ENCODE data around the gene TATDN2.
A peak's percentile ranks its signal among the peaks of the same experiment; 100 is the strongest.

TATDN2 gene

GRCh38 chr3:10308678-10309077 lies 60.4 kb downstream of the TATDN2 start:
- H3K4me3 ChIP-seq (ENCODE audit: insufficient read depth in 1 of 2, low read depth in 1 of 2, low read length in 2 of 2): no peak overlapping the region
- H3K23ac ChIP-seq (ENCODE audit: low read length in 2 of 2): no peak overlapping the region
- H4K8ac ChIP-seq (ENCODE audit: low read length): no peak overlapping the region
- no peak overlapping the region for H3K14ac ChIP-seq (ENCODE audit: low read length in 2 of 2)
- H2BK12ac ChIP-seq (ENCODE audit: low read length in 2 of 2): no peak overlapping the region
- H3K9ac ChIP-seq (ENCODE audit: low read length): no peak overlapping the region
- H3K4me2 ChIP-seq (ENCODE audit: low read length, poor library complexity, severe bottlenecking): no peak overlapping the region
- H2BK5ac ChIP-seq (ENCODE audit: low read depth, low read length, poor library complexity, severe bottlenecking): no peak overlapping the region
- no peak overlapping the region for H2BK15ac ChIP-seq (ENCODE audit: low read depth, poor library complexity, severe bottlenecking)
- no peak for DNase-seq
- H3K4me1 ChIP-seq (ENCODE audit: control insufficient read depth, insufficient read depth, low read depth, low read length): peaks cover 3% of the 10 kb centered on the region
- no peak overlapping the region for H3K27ac ChIP-seq (ENCODE audit: low read length, poor library complexity, severe bottlenecking)
- H3K9me3 ChIP-seq (ENCODE audit: control insufficient read depth, low read length): no peaks in the 10 kb centered on the region
- H2BK120ac ChIP-seq (ENCODE audit: low read depth, low read length): no peak overlapping the region
- no peak overlapping the region for H3K4ac ChIP-seq (ENCODE audit: low read depth in 1 of 2, low read length in 2 of 2)
- H2AK5ac ChIP-seq (ENCODE audit: low read length, severe bottlenecking): no peak overlapping the region
- H3K27me3 ChIP-seq (ENCODE audit: control insufficient read depth in 1 of 2, insufficient read depth in 1 of 2, low read length in 2 of 2): no peaks in the 10 kb centered on the region
- WGBS: over 99% methylated on average over 7 of the region's 7 CpGs
- H3K36me3 ChIP-seq (ENCODE audit: control insufficient read depth in 1 of 2, insufficient read depth in 2 of 2, low read depth in 1 of 2, low read length in 2 of 2): peaks cover 70 to 98% of the 10 kb centered on the region in 2 experiments
- no peak overlapping the region for H3K18ac ChIP-seq (ENCODE audit: low read depth in 1 of 2, low read length in 2 of 2)
- no peak overlapping the region for H2AFZ ChIP-seq (ENCODE audit: low read depth, low read length)
- H4K91ac ChIP-seq (ENCODE audit: low read length): no peak overlapping the region
- H3K79me1 ChIP-seq (replicated peaks; ENCODE audit: low read length, poor library complexity, severe bottlenecking): peaks cover 32% of the 10 kb centered on the region

- H3K4me1 ChIP-seq (ENCODE audit: control insufficient read depth, insufficient read depth, low read depth, low read length): peaks cover 3% of the 10 kb centered on the region
- H3K4me2 ChIP-seq (ENCODE audit: low read length, poor library complexity, severe bottlenecking): no peak overlapping the region
- WGBS: 70% methylated on average over 4 of the region's 4 CpGs
- peaks cover 27% of the 10 kb centered on the region for H3K79me1 ChIP-seq (replicated peaks; ENCODE audit: low read length, poor library complexity, severe bottlenecking)
- H3K4ac ChIP-seq (ENCODE audit: low read depth in 1 of 2, low read length in 2 of 2): no peak overlapping the region
- no peaks in the 10 kb centered on the region for H3K27me3 ChIP-seq (ENCODE audit: control insufficient read depth in 1 of 2, insufficient read depth in 1 of 2, low read length in 2 of 2)
- no peak overlapping the region for H2BK5ac ChIP-seq (ENCODE audit: low read depth, low read length, poor library complexity, severe bottlenecking)
- H2BK15ac ChIP-seq (ENCODE audit: low read depth, poor library complexity, severe bottlenecking): no peak overlapping the region
- no peak overlapping the region for H3K23ac ChIP-seq (ENCODE audit: low read length in 2 of 2)
- H2BK120ac ChIP-seq (ENCODE audit: low read depth, low read length): no peak overlapping the region
- DNase-seq: no peak
- peaks cover 68 to 98% of the 10 kb centered on the region in 2 experiments for H3K36me3 ChIP-seq (ENCODE audit: control insufficient read depth in 1 of 2, insufficient read depth in 2 of 2, low read depth in 1 of 2, low read length in 2 of 2)
- no peak overlapping the region for H2BK12ac ChIP-seq (ENCODE audit: low read length in 2 of 2)
- no peak overlapping the region for H2AFZ ChIP-seq (ENCODE audit: low read depth, low read length)
- H2AK5ac ChIP-seq (ENCODE audit: low read length, severe bottlenecking): no peak overlapping the region
- no peak overlapping the region for H3K9ac ChIP-seq (ENCODE audit: low read length)
- no peak overlapping the region for H3K18ac ChIP-seq (ENCODE audit: low read depth in 1 of 2, low read length in 2 of 2)
- H3K4me3 ChIP-seq (ENCODE audit: insufficient read depth in 1 of 2, low read depth in 1 of 2, low read length in 2 of 2): no peak overlapping the region
- peak overlapping the region; percentile 11 for H3K27ac ChIP-seq (ENCODE audit: low read length, poor library complexity, severe bottlenecking)
- no peak overlapping the region for H4K8ac ChIP-seq (ENCODE audit: low read length)
- H3K14ac ChIP-seq (ENCODE audit: low read length in 2 of 2): no peak overlapping the region
- H4K91ac ChIP-seq (ENCODE audit: low read length): no peak overlapping the region
- no peaks in the 10 kb centered on the region for H3K9me3 ChIP-seq (ENCODE audit: control insufficient read depth, low read length)
Measured at GRCh38 chr3:10309736-10310135, 61.5 kb downstream of the TATDN2 start.

- peaks cover 68 to 97% of the 10 kb centered on the region in 2 experiments for H3K36me3 ChIP-seq (ENCODE audit: control insufficient read depth in 1 of 2, insufficient read depth in 2 of 2, low read depth in 1 of 2, low read length in 2 of 2)
- no peak overlapping the region for H4K8ac ChIP-seq (ENCODE audit: low read length)
- H3K4me2 ChIP-seq (ENCODE audit: low read length, poor library complexity, severe bottlenecking): no peak overlapping the region
- 100% methylated on average over 1 of the region's 2 CpGs for WGBS
- no peak overlapping the region for H2BK15ac ChIP-seq (ENCODE audit: low read depth, poor library complexity, severe bottlenecking)
- no peak overlapping the region for H3K18ac ChIP-seq (ENCODE audit: low read depth in 1 of 2, low read length in 2 of 2)
- no peak overlapping the region for H2BK120ac ChIP-seq (ENCODE audit: low read depth, low read length)
- H2BK5ac ChIP-seq (ENCODE audit: low read depth, low read length, poor library complexity, severe bottlenecking): no peak overlapping the region
- peaks cover 26% of the 10 kb centered on the region for H3K79me1 ChIP-seq (replicated peaks; ENCODE audit: low read length, poor library complexity, severe bottlenecking)
- no peaks in the 10 kb centered on the region for H3K27me3 ChIP-seq (ENCODE audit: control insufficient read depth in 1 of 2, insufficient read depth in 1 of 2, low read length in 2 of 2)
- H3K4me1 ChIP-seq (ENCODE audit: control insufficient read depth, insufficient read depth, low read depth, low read length): peaks cover 3% of the 10 kb centered on the region
- H3K9me3 ChIP-seq (ENCODE audit: control insufficient read depth, low read length): no peaks in the 10 kb centered on the region
- H2BK12ac ChIP-seq (ENCODE audit: low read length in 2 of 2): no peak overlapping the region
- H2AFZ ChIP-seq (ENCODE audit: low read depth, low read length): no peak overlapping the region
- no peak overlapping the region for H2AK5ac ChIP-seq (ENCODE audit: low read length, severe bottlenecking)
- H3K23ac ChIP-seq (ENCODE audit: low read length in 2 of 2): no peak overlapping the region
- no peak overlapping the region for H3K4me3 ChIP-seq (ENCODE audit: insufficient read depth in 1 of 2, low read depth in 1 of 2, low read length in 2 of 2)
- H3K14ac ChIP-seq (ENCODE audit: low read length in 2 of 2): no peak overlapping the region
- H4K91ac ChIP-seq (ENCODE audit: low read length): no peak overlapping the region
- no peak overlapping the region for H3K9ac ChIP-seq (ENCODE audit: low read length)
- no peak for DNase-seq
- no peak overlapping the region for H3K4ac ChIP-seq (ENCODE audit: low read depth in 1 of 2, low read length in 2 of 2)
- H3K27ac ChIP-seq (ENCODE audit: low read length, poor library complexity, severe bottlenecking): no peak overlapping the region
Measured at GRCh38 chr3:10310578-10310977, 62.3 kb downstream of the TATDN2 start.

- H3K79me1 ChIP-seq (replicated peaks; ENCODE audit: low read length, poor library complexity, severe bottlenecking): peaks cover 31% of the 10 kb centered on the region
- H2BK15ac ChIP-seq (ENCODE audit: low read depth, poor library complexity, severe bottlenecking): no peak overlapping the region
- no peak overlapping the region for H3K4ac ChIP-seq (ENCODE audit: low read depth in 1 of 2, low read length in 2 of 2)
- H2BK120ac ChIP-seq (ENCODE audit: low read depth, low read length): no peak overlapping the region
- H3K27ac ChIP-seq (ENCODE audit: low read length, poor library complexity, severe bottlenecking): no peak overlapping the region
- no peak overlapping the region for H3K4me3 ChIP-seq (ENCODE audit: insufficient read depth in 1 of 2, low read depth in 1 of 2, low read length in 2 of 2)
- no peak overlapping the region for H4K8ac ChIP-seq (ENCODE audit: low read length)
- H3K23ac ChIP-seq (ENCODE audit: low read length in 2 of 2): no peak overlapping the region
- no peak overlapping the region for H3K4me2 ChIP-seq (ENCODE audit: low read length, poor library complexity, severe bottlenecking)
- peak overlapping the region; percentile 11 for H4K91ac ChIP-seq (ENCODE audit: low read length)
- no peak overlapping the region for H2BK12ac ChIP-seq (ENCODE audit: low read length in 2 of 2)
- no peaks in the 10 kb centered on the region for H3K9me3 ChIP-seq (ENCODE audit: control insufficient read depth, low read length)
- no peak overlapping the region for H3K9ac ChIP-seq (ENCODE audit: low read length)
- H3K18ac ChIP-seq (ENCODE audit: low read depth in 1 of 2, low read length in 2 of 2): no peak overlapping the region
- no peak overlapping the region for H2AFZ ChIP-seq (ENCODE audit: low read depth, low read length)
- H3K36me3 ChIP-seq (ENCODE audit: control insufficient read depth in 1 of 2, insufficient read depth in 2 of 2, low read depth in 1 of 2, low read length in 2 of 2): peaks cover 70 to 97% of the 10 kb centered on the region in 2 experiments
- 92% methylated on average over 12 of the region's 13 CpGs for WGBS
- no peak overlapping the region for H2BK5ac ChIP-seq (ENCODE audit: low read depth, low read length, poor library complexity, severe bottlenecking)
- H3K14ac ChIP-seq (ENCODE audit: low read length in 2 of 2): no peak overlapping the region
- H3K27me3 ChIP-seq (ENCODE audit: control insufficient read depth in 1 of 2, insufficient read depth in 1 of 2, low read length in 2 of 2): no peaks in the 10 kb centered on the region
- DNase-seq: no peak
- peaks cover 3% of the 10 kb centered on the region for H3K4me1 ChIP-seq (ENCODE audit: control insufficient read depth, insufficient read depth, low read depth, low read length)
- no peak overlapping the region for H2AK5ac ChIP-seq (ENCODE audit: low read length, severe bottlenecking)
Measured at GRCh38 chr3:10311710-10312109, 63.5 kb downstream of the TATDN2 start.
